Posterior vena cava (tissue), 2 donors: ENCODE data around the gene MROH7. TPM values are rescaled to one million over a fixed set of nuclear protein-coding genes. Genes with fewer than 3 reads are reported as not detected.

Experiments
- DNase-seq: peaks from one replicate; pipeline ENCODE4 v3.0.0-alpha.2; 2020; ENCODE audit warnings: low spot score
- intact Hi-C, 2 donors: fragments of 100-400 bp; cut with DNase I; formaldehyde crosslinking; loops; one replicate each; pipeline versions ENCODE4 v1.14.1 to v1.14.2; 2022 to 2023
- total RNA-seq, 2 donors: library from RNA; stranded (reverse); fragmentation: NEBNext Ultra II Directional; extraction: Animal tissue kit (Norgen Biotek cat#: 25700); gene quantifications; one replicate each; pipeline ENCODE4 v1.2.1, GENCODE V29; 2021
- donor health status: DM: yes; HTN: yes; CAD: no.
- donor health status: DM: yes; HTN: yes; CAD: no.

MROH7 gene
- total RNA-seq, 2 donors from 2014 or later, result 2.5 to 4.8 TPM

GRCh38 chr1:54683453-54683852 is 41.9 kb downstream of the MROH7 start:
- intact Hi-C loops, result no loop called here
- no peak for DNase-seq

- intact Hi-C loops, result no loop called here
- no peak for DNase-seq
Observed at GRCh38 chr1:54685335-54685905, 43.8 kb downstream of the MROH7 start.

- no peak for DNase-seq
- intact Hi-C loops, result no loop called here
Observed at GRCh38 chr1:54686155-54686554, 44.6 kb downstream of the MROH7 start.

GRCh38 chr1:54694771-54695170 is 53.2 kb downstream of the MROH7 start:
- intact Hi-C loops, result loop anchor here in 1 of 2 donors (5.0 kb wide), 1 partner anchor 117 kb away; no protein-coding TSS in a partner anchor

GRCh38 chr1:54695221-54695620 is 53.6 kb downstream of the MROH7 start:
- intact Hi-C loops, result loop anchor here in 1 of 2 donors (5.0 kb wide), 1 partner anchor 118 kb away; no protein-coding TSS in a partner anchor
- DNase-seq, result no peak

More at GRCh38 chr1:54694771-54695170, 53.2 kb downstream of the MROH7 start:
- no peak for DNase-seq

- DNase-seq, result no peak
- intact Hi-C loops, result loop anchor here in 1 of 2 donors (5.0 kb wide), 1 partner anchor 118 kb away; no protein-coding TSS in a partner anchor
Observed at GRCh38 chr1:54695764-54696163, 54.2 kb downstream of the MROH7 start.

GRCh38 chr1:54696262-54696661 is 54.7 kb downstream of the MROH7 start:
- DNase-seq, result no peak
- intact Hi-C loops, result loop anchor here in 1 of 2 donors (5.0 kb wide), 1 partner anchor 119 kb away; no protein-coding TSS in a partner anchor

- peak; percentile 70 for DNase-seq
- intact Hi-C loops, result loop anchor here in 1 of 2 donors (5.0 kb wide), 1 partner anchor 121 kb away; no protein-coding TSS in a partner anchor
Observed at GRCh38 chr1:54697896-54698295, 56.3 kb downstream of the MROH7 start.

- intact Hi-C loops, result loop anchor here in 1 of 2 donors (5.0 kb wide), 1 partner anchor 121 kb away; no protein-coding TSS in a partner anchor
- DNase-seq, result peak; percentile 31
Observed at GRCh38 chr1:54698346-54698745, 56.8 kb downstream of the MROH7 start.

GRCh38 chr1:54699936-54700525 is 58.4 kb downstream of the MROH7 start:
- intact Hi-C loops, result loop anchor here in 1 of 2 donors (5.0 kb wide), 1 partner anchor 123 kb away; no protein-coding TSS in a partner anchor
- DNase-seq, result peak; percentile 67

GRCh38 chr1:54701066-54701465 is 59.5 kb downstream of the MROH7 start:
- DNase-seq, result no peak
- intact Hi-C loops, result no loop called here

- intact Hi-C loops, result no loop called here
- DNase-seq, result no peak
Observed at GRCh38 chr1:54701996-54702395, 60.4 kb downstream of the MROH7 start.

GRCh38 chr1:54703471-54703870 is 61.9 kb downstream of the MROH7 start:
- no peak for DNase-seq
- intact Hi-C loops, result no loop called here

- DNase-seq, result no peak
- intact Hi-C loops, result no loop called here
Observed at GRCh38 chr1:54705153-54705552, 63.6 kb downstream of the MROH7 start.

- no peak for DNase-seq
- intact Hi-C loops, result no loop called here
Observed at GRCh38 chr1:54706419-54706818, 64.8 kb downstream of the MROH7 start.

- DNase-seq, result no peak
- intact Hi-C loops, result no loop called here
Observed at GRCh38 chr1:54708385-54708784, 66.8 kb downstream of the MROH7 start.

- DNase-seq, result no peak
- intact Hi-C loops, result no loop called here
Observed at GRCh38 chr1:54709547-54710292, 68.1 kb downstream of the MROH7 start.

- no peak for DNase-seq
- intact Hi-C loops, result no loop called here
Observed at GRCh38 chr1:54710434-54710833, 68.8 kb downstream of the MROH7 start.

- intact Hi-C loops, result no loop called here
- no peak for DNase-seq
Observed at GRCh38 chr1:54710841-54711240, 69.3 kb downstream of the MROH7 start.

GRCh38 chr1:54711536-54711935 is 70.0 kb downstream of the MROH7 start:
- no peak for DNase-seq
- intact Hi-C loops, result no loop called here
